Measurements from ENCODE around the gene GPC5.

GPC5 gene

GRCh38 chr13:92461402-92461801 lies 1063.0 kb downstream of the GPC5 start:
- no peak overlapping the region for H3K27ac ChIP-seq (ENCODE audit: low read length)
- no peak overlapping the region for H3K9ac ChIP-seq (ENCODE audit: low read length)
- no peaks in the 10 kb centered on the region for H3K36me3 ChIP-seq (replicated peaks; ENCODE audit: low read depth, low read length)
- H3K27me3 ChIP-seq (ENCODE audit: low read depth, low read length): no peaks in the 10 kb centered on the region
- TF ChIP-seq CTCF (IDR thresholded peaks at IDR 0.05; ENCODE audit: low read depth, low read length) (no peak), EZH2phosphoT487 (IDR thresholded peaks at IDR 0.05; ENCODE audit: low read depth) (no peak)
- H3K79me2 ChIP-seq (ENCODE audit: low read length): no peaks in the 10 kb centered on the region
- no peaks in the 10 kb centered on the region for H3K4me1 ChIP-seq (ENCODE audit: low read length)
- no peaks in the 10 kb centered on the region for H4K20me1 ChIP-seq (ENCODE audit: insufficient read depth, low read length)
- H3K4me3 ChIP-seq (ENCODE audit: low read length): no peak overlapping the region
- no peak overlapping the region for H3K4me2 ChIP-seq (ENCODE audit: low read length)
- H3K9me3 ChIP-seq (ENCODE audit: insufficient read depth, low read length): no peaks in the 10 kb centered on the region
- H2AFZ ChIP-seq (ENCODE audit: low read depth, low read length): no peak overlapping the region

DNA sequence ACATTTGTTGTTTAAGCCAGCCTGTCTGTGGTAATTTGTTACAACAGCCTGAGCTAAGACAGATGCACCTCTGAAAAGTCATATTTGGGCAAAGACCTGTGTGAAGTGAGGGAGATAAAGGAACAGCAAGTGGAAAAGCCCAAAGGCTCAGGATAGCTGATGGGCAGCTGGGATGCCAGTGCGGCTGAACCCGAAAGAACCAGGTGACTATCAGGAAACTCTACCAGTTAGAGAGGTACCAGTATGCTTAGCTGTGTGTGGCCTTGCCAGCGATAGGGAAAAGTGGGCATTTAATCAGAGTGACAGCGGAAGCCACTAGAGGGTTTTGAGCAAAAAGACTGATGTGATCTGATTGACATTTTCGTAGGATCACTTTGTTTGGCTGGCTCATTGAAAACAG lies 1063.4 kb downstream of the GPC5 start:
- no peaks in the 10 kb centered on the region for H3K4me1 ChIP-seq (ENCODE audit: low read length)
- no peaks in the 10 kb centered on the region for H3K9me3 ChIP-seq (ENCODE audit: insufficient read depth, low read length)
- H3K27me3 ChIP-seq (ENCODE audit: low read depth, low read length): no peaks in the 10 kb centered on the region
- H3K79me2 ChIP-seq (ENCODE audit: low read length): no peaks in the 10 kb centered on the region
- H3K9ac ChIP-seq (ENCODE audit: low read length): no peak overlapping the region
- H3K27ac ChIP-seq (ENCODE audit: low read length): no peak overlapping the region
- no peak overlapping the region for H3K4me2 ChIP-seq (ENCODE audit: low read length)
- H3K4me3 ChIP-seq (ENCODE audit: low read length): no peak overlapping the region
- no peak for TF ChIP-seq CTCF (IDR thresholded peaks at IDR 0.05; ENCODE audit: low read depth, low read length)
- no peak for TF ChIP-seq EZH2phosphoT487 (IDR thresholded peaks at IDR 0.05; ENCODE audit: low read depth)
- no peak overlapping the region for H2AFZ ChIP-seq (ENCODE audit: low read depth, low read length)
- no peaks in the 10 kb centered on the region for H3K36me3 ChIP-seq (replicated peaks; ENCODE audit: low read depth, low read length)
- H4K20me1 ChIP-seq (ENCODE audit: insufficient read depth, low read length): no peaks in the 10 kb centered on the region

DNA sequence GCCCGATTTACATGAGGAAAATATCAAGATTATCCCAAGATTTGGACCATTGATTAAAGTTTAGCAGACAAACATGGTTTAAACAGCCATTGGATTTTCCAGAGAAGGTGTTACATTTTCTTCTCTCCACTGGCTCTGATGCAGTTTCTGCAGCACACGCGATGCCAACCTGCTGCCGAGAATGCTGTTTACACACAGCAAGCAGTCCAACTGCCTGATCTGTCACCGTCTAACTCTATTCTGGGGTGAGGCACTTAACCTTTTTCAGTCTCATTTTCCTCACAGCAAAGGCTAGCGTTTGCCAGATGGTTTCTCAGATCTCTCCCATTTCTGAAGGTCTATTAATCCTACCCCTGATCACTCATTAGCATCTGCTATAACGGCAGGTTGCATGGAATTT lies 1064.7 kb downstream of the GPC5 start:
- Histone ChIP-seq H2AFZ (ENCODE audit: low read depth, low read length) (no peak overlapping the region), H3K4me3 (ENCODE audit: low read length) (no peak overlapping the region), H3K9me3 (ENCODE audit: insufficient read depth, low read length) (no peaks in the 10 kb centered on the region), H3K9ac (ENCODE audit: low read length) (no peak overlapping the region), H3K4me1 (ENCODE audit: low read length) (peaks cover 1% of the 10 kb centered on the region), H3K27ac (ENCODE audit: low read length) (no peak overlapping the region), H3K27me3 (ENCODE audit: low read depth, low read length) (no peaks in the 10 kb centered on the region), H3K36me3 (replicated peaks; ENCODE audit: low read depth, low read length) (no peaks in the 10 kb centered on the region), H3K79me2 (ENCODE audit: low read length) (no peaks in the 10 kb centered on the region), H4K20me1 (ENCODE audit: insufficient read depth, low read length) (no peaks in the 10 kb centered on the region), H3K4me2 (ENCODE audit: low read length) (no peak overlapping the region)
- TF ChIP-seq EZH2phosphoT487 (IDR thresholded peaks at IDR 0.05; ENCODE audit: low read depth): no peak
- TF ChIP-seq CTCF (IDR thresholded peaks at IDR 0.05; ENCODE audit: low read depth, low read length): no peak

- Histone ChIP-seq H3K9ac (ENCODE audit: low read length) (no peak overlapping the region), H3K36me3 (replicated peaks; ENCODE audit: low read depth, low read length) (no peaks in the 10 kb centered on the region), H3K79me2 (ENCODE audit: low read length) (no peaks in the 10 kb centered on the region), H4K20me1 (ENCODE audit: insufficient read depth, low read length) (no peaks in the 10 kb centered on the region), H3K9me3 (ENCODE audit: insufficient read depth, low read length) (no peaks in the 10 kb centered on the region), H3K27ac (ENCODE audit: low read length) (no peak overlapping the region), H3K27me3 (ENCODE audit: low read depth, low read length) (no peaks in the 10 kb centered on the region), H3K4me3 (ENCODE audit: low read length) (no peak overlapping the region), H3K4me2 (ENCODE audit: low read length) (no peak overlapping the region), H3K4me1 (ENCODE audit: low read length) (peaks cover 4% of the 10 kb centered on the region), H2AFZ (ENCODE audit: low read depth, low read length) (no peak overlapping the region)
- TF ChIP-seq EZH2phosphoT487 (IDR thresholded peaks at IDR 0.05; ENCODE audit: low read depth): no peak
- no peak for TF ChIP-seq CTCF (IDR thresholded peaks at IDR 0.05; ENCODE audit: low read depth, low read length)
Observed at GRCh38 chr13:92473765-92474475, 1075.5 kb downstream of the GPC5 start.

Measured in OCI-LY3 (cell line).